Astrocyte (in vitro differentiated cells and primary cell): Measurements from ENCODE around the gene SH2D3A. TPM values are rescaled to one million over a fixed set of nuclear protein-coding genes. Genes with fewer than 3 reads are reported as not detected.
"Not testable (repeated sequence)": the region's sequence is repeated elsewhere in the genome, so short reads cannot be mapped to it uniquely, and the experiment has no call there.

ENCODE experiments used
- DNase-seq: peaks from one replicate; pipeline ENCODE4 v3.0.0-alpha.2; 2010; ENCODE audit warnings: low read depth
- FAIRE-seq: peaks from 2 replicates; lab custom pipeline; 2011; peaks lifted over from hg19 to GRCh38; lab: Jason Lieb, UNC
- H2AFZ ChIP-seq: 2 replicates; pipeline ENCODE4 v1.6.0; 2012; ENCODE audit warnings: low read depth, low read length, inconsistent platforms
- H3K27ac ChIP-seq: 2 replicates; pipeline ENCODE4 v1.5.1; 2011; ENCODE audit warnings: low read depth, low read length, inconsistent platforms
- H3K27me3 ChIP-seq: 2 replicates; pipeline ENCODE4 v1.6.0; 2011; ENCODE audit warnings: low read length, inconsistent platforms; ENCODE audit not compliant: insufficient read depth
- H3K36me3 ChIP-seq: 2 replicates; pipeline ENCODE4 v1.5.1; 2011; ENCODE audit warnings: low read length, inconsistent platforms; ENCODE audit not compliant: insufficient read depth
- H3K4me1 ChIP-seq: 2 replicates; pipeline ENCODE4 v1.5.1; 2011; ENCODE audit warnings: low read length, inconsistent platforms; ENCODE audit not compliant: insufficient read depth
- H3K4me2 ChIP-seq: 2 replicates; pipeline ENCODE4 v1.6.0; 2012; ENCODE audit warnings: low read length, inconsistent platforms
- H3K4me3 ChIP-seq: 2 replicates; pipeline ENCODE4 v1.5.1; 2011; ENCODE audit warnings: low read depth, mild to moderate bottlenecking, low read length, inconsistent platforms; ENCODE audit not compliant: insufficient read depth
- H3K79me2 ChIP-seq: 2 replicates; pipeline ENCODE4 v1.6.0; 2012; ENCODE audit warnings: mild to moderate bottlenecking, low read length, inconsistent platforms; ENCODE audit not compliant: insufficient read depth
- H3K9ac ChIP-seq: 2 replicates; pipeline ENCODE4 v1.6.0; 2012; ENCODE audit warnings: mild to moderate bottlenecking, low read length, inconsistent platforms
- H3K9me3 ChIP-seq: 2 replicates; pipeline ENCODE4 v1.5.1; 2012; ENCODE audit warnings: low read depth, mild to moderate bottlenecking, low read length, inconsistent platforms; ENCODE audit not compliant: insufficient read depth
- H4K20me1 ChIP-seq: 2 replicates; pipeline ENCODE4 v1.6.0; 2012; ENCODE audit warnings: low read length, inconsistent platforms; ENCODE audit not compliant: insufficient read depth
- H3K27ac Mint-ChIP-seq: one replicate; pipeline ENCODE4 v1.8.0; 2021; ENCODE audit warnings: mild to moderate bottlenecking, mixed read lengths; ENCODE audit not compliant: unreplicated experiment
- H3K27me3 Mint-ChIP-seq: one replicate; pipeline ENCODE4 v1.8.0; 2021; ENCODE audit warnings: low read depth, mixed read lengths; ENCODE audit not compliant: unreplicated experiment
- H3K36me3 Mint-ChIP-seq: one replicate; pipeline ENCODE4 v1.8.0; 2021; ENCODE audit warnings: low read depth, mixed read lengths; ENCODE audit not compliant: unreplicated experiment
- H3K4me1 Mint-ChIP-seq: one replicate; pipeline ENCODE4 v1.8.0; 2021; ENCODE audit warnings: low read depth, mixed read lengths; ENCODE audit not compliant: unreplicated experiment
- H3K4me3 Mint-ChIP-seq: one replicate; pipeline ENCODE4 v1.8.0; 2021; ENCODE audit warnings: mild to moderate bottlenecking, moderate library complexity, mixed read lengths; ENCODE audit not compliant: unreplicated experiment
- H3K9me3 Mint-ChIP-seq: one replicate; pipeline ENCODE4 v1.8.0; 2021; ENCODE audit warnings: mild to moderate bottlenecking, mixed read lengths; ENCODE audit not compliant: unreplicated experiment
- EZH2 ChIP-seq: IDR thresholded peaks from 2 replicates; pipeline ENCODE4 v1.6.1; 2012; ENCODE audit warnings: mild to moderate bottlenecking, low read length, inconsistent platforms; ENCODE audit not compliant: insufficient read depth
- total RNA-seq: library from RNA; stranded (reverse); gene quantifications from 2 replicates; pipeline ENCODE4 v1.2.1, GENCODE V29; 2021
- TF ChIP-seq, protein P1 (sequence below): IDR thresholded peaks from 2 replicates; pipeline ENCODE4 v1.5.1; 2011; ENCODE audit warnings: low read depth, mild to moderate bottlenecking, inconsistent platforms, low read length, moderate library complexity; ENCODE audit not compliant: insufficient read depth

Gene SH2D3A
- total RNA-seq, 1 donor from 2014 or later = 2.6 TPM

DNA sequence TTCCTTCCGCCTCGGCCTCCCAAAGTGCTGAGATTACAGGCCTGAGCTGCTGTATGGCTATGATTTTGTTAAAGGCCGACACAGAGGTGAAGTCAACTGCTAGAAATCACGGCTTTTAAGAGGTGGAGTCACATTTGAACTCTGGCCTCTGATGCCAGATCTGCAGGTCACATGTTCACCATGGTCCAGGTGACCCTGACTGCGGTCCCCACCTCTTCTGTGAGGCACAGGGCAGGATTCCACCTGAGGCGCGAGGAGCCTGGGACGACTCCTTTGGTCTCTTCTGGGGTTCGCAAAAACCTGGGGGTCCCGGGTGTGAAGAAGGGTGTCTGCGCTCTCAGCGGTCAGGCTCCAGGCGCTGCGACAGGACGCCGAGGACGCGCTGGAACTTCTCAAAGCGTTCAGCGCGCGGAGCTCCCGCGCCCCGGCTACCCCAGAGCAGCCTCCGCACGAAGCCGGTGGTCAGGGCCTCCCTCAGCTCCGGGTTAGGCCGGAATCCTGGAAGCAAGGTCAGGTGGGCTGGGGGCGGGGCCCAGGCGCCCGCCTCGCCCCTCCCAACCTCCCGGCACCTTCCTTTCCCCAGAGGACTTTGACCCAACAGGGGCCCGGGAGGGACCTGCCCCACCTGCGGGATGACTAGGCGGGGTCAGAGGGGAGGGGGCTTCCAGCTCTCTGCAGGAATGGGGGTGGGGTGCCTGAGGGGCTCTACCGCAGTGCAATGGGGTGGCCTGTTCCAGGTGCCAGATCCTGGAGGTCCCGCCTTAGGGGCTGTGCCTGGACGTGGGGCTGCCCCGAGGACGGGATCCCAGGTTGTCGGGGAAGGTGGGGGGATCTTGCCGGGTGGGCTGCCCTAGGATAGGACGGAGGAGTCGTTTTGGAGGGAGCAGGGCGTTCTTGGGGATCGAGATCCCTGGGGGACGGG, 14.7 kb downstream of the SH2D3A start:
- no peak for FAIRE-seq
- H3K4me1 Mint-ChIP-seq = peaks cover 1% of the 10 kb centered on the region
- H3K36me3 Mint-ChIP-seq = peaks cover 11% of the 10 kb centered on the region
- no peak overlapping the region for H3K27ac Mint-ChIP-seq
- TF ChIP-seq EZH2 = no peak
- TF ChIP-seq, protein P1, sequence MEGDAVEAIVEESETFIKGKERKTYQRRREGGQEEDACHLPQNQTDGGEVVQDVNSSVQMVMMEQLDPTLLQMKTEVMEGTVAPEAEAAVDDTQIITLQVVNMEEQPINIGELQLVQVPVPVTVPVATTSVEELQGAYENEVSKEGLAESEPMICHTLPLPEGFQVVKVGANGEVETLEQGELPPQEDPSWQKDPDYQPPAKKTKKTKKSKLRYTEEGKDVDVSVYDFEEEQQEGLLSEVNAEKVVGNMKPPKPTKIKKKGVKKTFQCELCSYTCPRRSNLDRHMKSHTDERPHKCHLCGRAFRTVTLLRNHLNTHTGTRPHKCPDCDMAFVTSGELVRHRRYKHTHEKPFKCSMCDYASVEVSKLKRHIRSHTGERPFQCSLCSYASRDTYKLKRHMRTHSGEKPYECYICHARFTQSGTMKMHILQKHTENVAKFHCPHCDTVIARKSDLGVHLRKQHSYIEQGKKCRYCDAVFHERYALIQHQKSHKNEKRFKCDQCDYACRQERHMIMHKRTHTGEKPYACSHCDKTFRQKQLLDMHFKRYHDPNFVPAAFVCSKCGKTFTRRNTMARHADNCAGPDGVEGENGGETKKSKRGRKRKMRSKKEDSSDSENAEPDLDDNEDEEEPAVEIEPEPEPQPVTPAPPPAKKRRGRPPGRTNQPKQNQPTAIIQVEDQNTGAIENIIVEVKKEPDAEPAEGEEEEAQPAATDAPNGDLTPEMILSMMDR = no peak
- no peak overlapping the region for H3K9ac ChIP-seq
- no peak overlapping the region for H3K27ac ChIP-seq
- H2AFZ ChIP-seq = peak overlapping the region; percentile 67
- no peak overlapping the region for H3K4me3 ChIP-seq
- peaks cover 6% of the 10 kb centered on the region for H3K4me1 ChIP-seq
- peak overlapping the region; percentile 87 for H3K4me2 ChIP-seq
- peaks cover 5% of the 10 kb centered on the region for H4K20me1 ChIP-seq
- H3K9me3 Mint-ChIP-seq = no peaks in the 10 kb centered on the region
- H3K27me3 ChIP-seq = no peaks in the 10 kb centered on the region
- DNase-seq = no peak
- H3K79me2 ChIP-seq = no peaks in the 10 kb centered on the region
- H3K27me3 Mint-ChIP-seq = no peaks in the 10 kb centered on the region
- peaks cover 21% of the 10 kb centered on the region for H3K36me3 ChIP-seq
- no peaks in the 10 kb centered on the region for H3K9me3 ChIP-seq
- no peak overlapping the region for H3K4me3 Mint-ChIP-seq

DNA sequence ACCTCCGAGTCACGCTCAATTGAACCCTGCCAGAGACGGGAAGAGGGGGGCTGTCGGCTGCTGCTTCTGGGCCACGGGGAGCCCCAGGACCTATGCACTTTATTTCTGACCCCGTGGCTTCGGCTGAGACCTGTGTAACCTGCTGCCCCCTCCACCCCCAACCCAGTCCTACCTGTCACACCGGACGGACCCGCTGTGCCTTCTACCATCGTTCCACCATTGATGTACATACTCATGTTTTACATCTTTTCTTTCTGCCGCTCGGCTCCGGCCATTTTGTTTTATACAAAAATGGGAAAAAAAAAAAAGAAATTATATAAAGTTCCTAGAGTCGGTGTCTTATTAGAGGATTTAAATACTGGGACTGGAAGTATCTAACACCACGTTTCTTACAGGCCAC, 16.0 kb downstream of the SH2D3A start:
- no peak for DNase-seq
- no peak overlapping the region for H3K27ac ChIP-seq
- H3K9ac ChIP-seq = no peak overlapping the region
- no peaks in the 10 kb centered on the region for H3K9me3 ChIP-seq
- no peak overlapping the region for H3K4me2 ChIP-seq
- TF ChIP-seq, protein P1 = no peak
- TF ChIP-seq EZH2 = no peak
- Mint-ChIP-seq H3K9me3 (no peaks in the 10 kb centered on the region), H3K27ac (no peak overlapping the region), H3K36me3 (peaks cover 11% of the 10 kb centered on the region), H3K27me3 (no peaks in the 10 kb centered on the region), H3K4me1 (peaks cover 1% of the 10 kb centered on the region), H3K4me3 (no peak overlapping the region)
- no peak overlapping the region for H3K4me3 ChIP-seq
- no peak overlapping the region for H2AFZ ChIP-seq
- peaks cover 5% of the 10 kb centered on the region for H4K20me1 ChIP-seq
- FAIRE-seq = no peak
- H3K36me3 ChIP-seq = peaks cover 28% of the 10 kb centered on the region
- H3K27me3 ChIP-seq = no peaks in the 10 kb centered on the region
- H3K79me2 ChIP-seq = no peaks in the 10 kb centered on the region
- H3K4me1 ChIP-seq = peaks cover 6% of the 10 kb centered on the region

DNA sequence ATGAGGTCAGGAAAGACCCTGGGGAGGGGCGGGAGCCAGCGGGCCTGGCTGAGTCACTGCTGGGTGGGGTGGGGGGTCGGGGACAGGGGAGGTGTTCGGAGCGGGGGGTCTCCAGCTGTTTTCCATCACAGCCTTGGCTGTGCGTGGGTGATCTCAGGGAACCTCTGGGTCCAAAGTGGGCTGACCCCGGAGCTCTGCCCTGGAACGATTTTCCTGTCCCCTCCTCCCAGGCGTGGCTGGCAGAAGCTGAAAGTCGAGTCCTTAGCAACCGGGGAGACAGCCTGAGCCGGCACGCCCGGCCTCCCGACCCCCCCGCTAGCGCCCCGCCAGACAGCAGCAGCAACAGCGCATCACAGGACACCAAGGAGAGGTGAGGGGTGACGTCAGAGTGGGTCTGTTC, 17.2 kb downstream of the SH2D3A start:
- peaks cover 8% of the 10 kb centered on the region for H3K4me1 Mint-ChIP-seq
- no peak overlapping the region for H3K27ac Mint-ChIP-seq
- peaks cover 3% of the 10 kb centered on the region for H3K9me3 Mint-ChIP-seq
- H3K4me3 Mint-ChIP-seq = no peak overlapping the region
- Histone ChIP-seq H3K4me3 (no peak overlapping the region), H3K9me3 (no peaks in the 10 kb centered on the region), H3K79me2 (no peaks in the 10 kb centered on the region), H2AFZ (no peak overlapping the region), H3K9ac (no peak overlapping the region), H3K4me1 (peaks cover 12% of the 10 kb centered on the region), H3K27ac (no peak overlapping the region), H3K36me3 (peaks cover 30% of the 10 kb centered on the region), H4K20me1 (peaks cover 11% of the 10 kb centered on the region), H3K4me2 (no peak overlapping the region), H3K27me3 (no peaks in the 10 kb centered on the region)
- TF ChIP-seq, protein P1 = no peak
- TF ChIP-seq EZH2 = no peak
- no peak for FAIRE-seq
- H3K36me3 Mint-ChIP-seq = peaks cover 14% of the 10 kb centered on the region
- no peak for DNase-seq
- H3K27me3 Mint-ChIP-seq = no peaks in the 10 kb centered on the region

DNA sequence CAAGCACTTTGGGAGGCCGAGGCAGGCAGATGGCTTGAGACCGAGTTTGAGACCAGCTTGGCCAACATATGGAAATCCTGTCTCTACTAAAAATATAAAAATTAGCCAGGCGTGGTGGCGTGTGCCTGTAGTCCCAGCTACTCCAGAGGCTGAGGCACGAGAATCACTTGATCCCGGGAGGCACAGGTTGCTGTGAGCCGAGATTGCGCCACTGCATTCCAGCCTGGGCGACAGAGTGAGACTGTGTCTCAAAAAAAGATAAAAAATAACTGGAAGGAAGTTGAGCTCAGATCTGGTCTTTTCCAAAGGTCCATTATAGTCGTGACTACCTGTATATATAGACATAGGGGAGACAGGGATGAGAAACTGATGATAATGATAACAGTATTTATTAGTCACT, 18.7 kb downstream of the SH2D3A start:
- H3K79me2 ChIP-seq, H3K9me3 Mint-ChIP-seq, DNase-seq, H3K4me2 ChIP-seq, H3K4me3 ChIP-seq, H3K9ac ChIP-seq, H3K27ac ChIP-seq, H2AFZ ChIP-seq, H3K27me3 Mint-ChIP-seq, H3K27ac Mint-ChIP-seq, H3K27me3 ChIP-seq, H3K4me3 Mint-ChIP-seq, FAIRE-seq, H3K9me3 ChIP-seq: not testable (repeated sequence)
- Histone ChIP-seq H3K36me3 (peaks cover 30% of the 10 kb centered on the region), H3K4me1 (peaks cover 27% of the 10 kb centered on the region), H4K20me1 (peaks cover 22% of the 10 kb centered on the region)
- Mint-ChIP-seq H3K4me1 (peaks cover 19% of the 10 kb centered on the region), H3K36me3 (peaks cover 22% of the 10 kb centered on the region)
